Chondrocyte (in vitro differentiated cells): ENCODE results near the gene ALDH1L1. TPM values are rescaled to one million over a fixed set of nuclear protein-coding genes. Genes with fewer than 3 reads are reported as not detected.

ENCODE experiments used
- DNase-seq: peaks from one replicate; pipeline ENCODE4 v3.0.0; 2021; ENCODE audit warnings: mixed read lengths, low spot score
- H3K27ac Mint-ChIP-seq: one replicate; pipeline ENCODE4 v1.8.0; 2021; ENCODE audit warnings: mild to moderate bottlenecking, moderate library complexity, mixed read lengths; ENCODE audit not compliant: unreplicated experiment
- H3K27me3 Mint-ChIP-seq: 2 replicates; pipeline ENCODE4 v1.8.0; 2021; ENCODE audit warnings: low read depth, mixed read lengths
- H3K36me3 Mint-ChIP-seq: 2 replicates; pipeline ENCODE4 v1.8.0; 2021; ENCODE audit warnings: low read depth, mixed read lengths
- H3K4me1 Mint-ChIP-seq: 2 replicates; pipeline ENCODE4 v1.8.0; 2021; ENCODE audit warnings: low read depth, mild to moderate bottlenecking, mixed read lengths
- H3K4me3 Mint-ChIP-seq: one replicate; pipeline ENCODE4 v1.8.0; 2021; ENCODE audit warnings: mild to moderate bottlenecking, moderate library complexity, mixed read lengths; ENCODE audit not compliant: unreplicated experiment
- H3K9me3 Mint-ChIP-seq: 2 replicates; pipeline ENCODE4 v1.8.0; 2021; ENCODE audit warnings: low read depth, mixed read lengths
- CTCF ChIP-seq: fragments of 200-600 bp; sonication (generic); IDR thresholded peaks from 2 replicates; pipeline ENCODE4 v1.5.0; 2021; ENCODE audit warnings: antibody characterized with exemption, mild to moderate bottlenecking, moderate library complexity
- total RNA-seq: library from RNA; stranded (reverse); gene quantifications from 3 replicates; pipeline ENCODE4 v1.2.1, GENCODE V29; 2021

ALDH1L1 gene
- total RNA-seq, 1 donor from 2014 or later: 0.60 TPM

GRCh38 chr3:126106336-126107202, 73.8 kb downstream of the ALDH1L1 start:
- Mint-ChIP-seq H3K27ac (no peak overlapping the region), H3K27me3 (no peaks in the 10 kb centered on the region), H3K4me3 (no peak overlapping the region), H3K36me3 (no peaks in the 10 kb centered on the region), H3K4me1 (peaks cover 14% of the 10 kb centered on the region), H3K9me3 (no peaks in the 10 kb centered on the region)
- TF ChIP-seq CTCF: no peak
- DNase-seq: no peak

GRCh38 chr3:126105691-126106187, 74.6 kb downstream of the ALDH1L1 start:
- no peak for DNase-seq
- TF ChIP-seq CTCF: no peak
- Mint-ChIP-seq H3K4me3 (no peak overlapping the region), H3K36me3 (no peaks in the 10 kb centered on the region), H3K27me3 (no peaks in the 10 kb centered on the region), H3K9me3 (no peaks in the 10 kb centered on the region), H3K27ac (no peak overlapping the region), H3K4me1 (peaks cover 22% of the 10 kb centered on the region)

- peaks cover 28% of the 10 kb centered on the region for H3K4me1 Mint-ChIP-seq
- no peak overlapping the region for H3K27ac Mint-ChIP-seq
- H3K9me3 Mint-ChIP-seq: no peaks in the 10 kb centered on the region
- TF ChIP-seq CTCF: no peak
- H3K27me3 Mint-ChIP-seq: no peaks in the 10 kb centered on the region
- no peak overlapping the region for H3K4me3 Mint-ChIP-seq
- DNase-seq: no peak
- no peaks in the 10 kb centered on the region for H3K36me3 Mint-ChIP-seq
Measured at GRCh38 chr3:126104742-126105605, 75.4 kb downstream of the ALDH1L1 start.

GRCh38 chr3:126104028-126104635, 76.3 kb downstream of the ALDH1L1 start:
- no peaks in the 10 kb centered on the region for H3K27me3 Mint-ChIP-seq
- H3K9me3 Mint-ChIP-seq: no peaks in the 10 kb centered on the region
- H3K36me3 Mint-ChIP-seq: no peaks in the 10 kb centered on the region
- peaks cover 28% of the 10 kb centered on the region for H3K4me1 Mint-ChIP-seq
- DNase-seq: no peak
- TF ChIP-seq CTCF: no peak
- no peak overlapping the region for H3K4me3 Mint-ChIP-seq
- no peak overlapping the region for H3K27ac Mint-ChIP-seq
